HG03558 (cell line): Measurements from ENCODE around the gene EIF2S2.

Source experiments
- ATAC-seq: cut with Tn5 transposase; IDR thresholded peaks from one replicate; pipeline ENCODE4 v1.9.1; 2021; ENCODE audit warnings: moderate number of reproducible peaks; ENCODE audit not compliant: unreplicated experiment; ENCODE audit errors: extremely low read depth

Gene EIF2S2

GRCh38 chr20:34122274-34122980 lies 10.4 kb upstream of the EIF2S2 start:
- no peak for ATAC-seq

- ATAC-seq = no peak
Measured at GRCh38 chr20:34120213-34120612, 8.2 kb upstream of the EIF2S2 start.

GRCh38 chr20:34115232-34115631 lies 3.2 kb upstream of the EIF2S2 start:
- ATAC-seq = no peak

GRCh38 chr20:34114809-34115208 lies 2.8 kb upstream of the EIF2S2 start:
- no peak for ATAC-seq

GRCh38 chr20:34112600-34113101 lies 608 bp upstream of the EIF2S2 start:
- ATAC-seq = no peak

- ATAC-seq = no peak
Measured at GRCh38 chr20:34110745-34111641, 1.1 kb downstream of the EIF2S2 start.

GRCh38 chr20:34110025-34110744 lies 1.9 kb downstream of the EIF2S2 start:
- ATAC-seq = no peak

GRCh38 chr20:34109442-34109841 lies 2.6 kb downstream of the EIF2S2 start:
- no peak for ATAC-seq

- ATAC-seq = no peak
Measured at GRCh38 chr20:34108616-34109174, 3.3 kb downstream of the EIF2S2 start.

- ATAC-seq = no peak
Measured at GRCh38 chr20:34105978-34106675, 5.9 kb downstream of the EIF2S2 start.

GRCh38 chr20:34104059-34104458 lies 8.0 kb downstream of the EIF2S2 start:
- ATAC-seq = no peak

GRCh38 chr20:34102342-34102741 lies 9.7 kb downstream of the EIF2S2 start:
- ATAC-seq = no peak

- no peak for ATAC-seq
Measured at GRCh38 chr20:34100576-34100975, 11.5 kb downstream of the EIF2S2 start.

GRCh38 chr20:34099675-34100074 lies 12.4 kb downstream of the EIF2S2 start:
- ATAC-seq = no peak

- no peak for ATAC-seq
Measured at GRCh38 chr20:34098570-34098969, 13.5 kb downstream of the EIF2S2 start.

- ATAC-seq = no peak
Measured at GRCh38 chr20:34096699-34097444, 15.2 kb downstream of the EIF2S2 start.

GRCh38 chr20:34095825-34096224 lies 16.2 kb downstream of the EIF2S2 start:
- ATAC-seq = no peak

- ATAC-seq = no peak
Measured at GRCh38 chr20:34093895-34094294, 18.1 kb downstream of the EIF2S2 start.

- ATAC-seq = no peak
Measured at GRCh38 chr20:34091637-34092200, 20.3 kb downstream of the EIF2S2 start.
